Measurements from ENCODE around the gene SPON2.
A peak's percentile ranks its signal among the peaks of the same experiment; 100 is the strongest.
"Not testable (repeated sequence)": the region's sequence is repeated elsewhere in the genome, so short reads cannot be mapped to it uniquely, and the experiment has no call there.

SPON2 gene

GRCh38 chr4:1151541-1151940, 20.8 kb downstream of the SPON2 start:
- TF ChIP-seq POLR2A (IDR thresholded peaks at IDR 0.05; ENCODE audit: low read length) (no peak), GATA1 (IDR thresholded peaks at IDR 0.05; ENCODE audit: low read depth, low read length) (no peak)
- DNase-seq, result no peak

- DNase-seq, result no peak
- TF ChIP-seq POLR2A (IDR thresholded peaks at IDR 0.05; ENCODE audit: low read length) (no peak), GATA1 (IDR thresholded peaks at IDR 0.05; ENCODE audit: low read depth, low read length) (no peak)
Observed at GRCh38 chr4:1150875-1151274, 21.5 kb downstream of the SPON2 start.

- TF ChIP-seq GATA1 (IDR thresholded peaks at IDR 0.05; ENCODE audit: low read depth, low read length) (no peak), POLR2A (IDR thresholded peaks at IDR 0.05; ENCODE audit: low read length) (no peak)
- DNase-seq, result no peak
Observed at GRCh38 chr4:1139860-1140259, 32.5 kb downstream of the SPON2 start.

GRCh38 chr4:1137850-1138249, 34.5 kb downstream of the SPON2 start:
- no peak for TF ChIP-seq POLR2A (IDR thresholded peaks at IDR 0.05; ENCODE audit: low read length)
- TF ChIP-seq GATA1 (IDR thresholded peaks at IDR 0.05; ENCODE audit: low read depth, low read length), result no peak
- no peak for DNase-seq

GRCh38 chr4:1137063-1137776, 35.2 kb downstream of the SPON2 start:
- no peak for DNase-seq
- TF ChIP-seq GATA1 (IDR thresholded peaks at IDR 0.05; ENCODE audit: low read depth, low read length), result no peak
- no peak for TF ChIP-seq POLR2A (IDR thresholded peaks at IDR 0.05; ENCODE audit: low read length)

- DNase-seq, result peak in 1 of 2 experiments; percentile 12
- TF ChIP-seq GATA1 (IDR thresholded peaks at IDR 0.05; ENCODE audit: low read depth, low read length), result no peak
- TF ChIP-seq POLR2A (IDR thresholded peaks at IDR 0.05; ENCODE audit: low read length), result no peak
Observed at GRCh38 chr4:1136048-1136447, 36.3 kb downstream of the SPON2 start.

- no peak for DNase-seq
- no peak for TF ChIP-seq GATA1 (IDR thresholded peaks at IDR 0.05; ENCODE audit: low read depth, low read length)
- no peak for TF ChIP-seq POLR2A (IDR thresholded peaks at IDR 0.05; ENCODE audit: low read length)
Observed at GRCh38 chr4:1133033-1133432, 39.4 kb downstream of the SPON2 start.

GRCh38 chr4:1130316-1131186, 41.8 kb downstream of the SPON2 start:
- DNase-seq, result peak; percentile 70 to 86
- TF ChIP-seq GATA1 (IDR thresholded peaks at IDR 0.05; ENCODE audit: low read depth, low read length) (no peak), POLR2A (IDR thresholded peaks at IDR 0.05; ENCODE audit: low read length) (no peak)

GRCh38 chr4:1126506-1126905, 45.9 kb downstream of the SPON2 start:
- no peak for DNase-seq

GRCh38 chr4:1125466-1125865, 46.9 kb downstream of the SPON2 start:
- DNase-seq, result not testable (repeated sequence)

More at GRCh38 chr4:1126506-1126905, 45.9 kb downstream of the SPON2 start:
- TF ChIP-seq GATA1 (IDR thresholded peaks at IDR 0.05; ENCODE audit: low read depth, low read length) (no peak), POLR2A (IDR thresholded peaks at IDR 0.05; ENCODE audit: low read length) (no peak)

- DNase-seq, result no peak
- TF ChIP-seq GATA1 (IDR thresholded peaks at IDR 0.05; ENCODE audit: low read depth, low read length) (no peak), POLR2A (IDR thresholded peaks at IDR 0.05; ENCODE audit: low read length) (no peak)
Observed at GRCh38 chr4:1124818-1125217, 47.6 kb downstream of the SPON2 start.

- DNase-seq, result peak; percentile 20 to 41
- TF ChIP-seq GATA1 (IDR thresholded peaks at IDR 0.05; ENCODE audit: low read depth, low read length) (no peak), POLR2A (IDR thresholded peaks at IDR 0.05; ENCODE audit: low read length) (no peak)
Observed at GRCh38 chr4:1122505-1122904, 49.9 kb downstream of the SPON2 start.
